Gastrocnemius medialis (tissue), 4 donors: ENCODE measurements around the gene GALNT13. TPM values are rescaled to one million over a fixed set of nuclear protein-coding genes. Genes with fewer than 3 reads are reported as not detected.

Experiments used
- ATAC-seq, 2 donors: fragments of 150-250 bp; one replicate each; pipeline ENCODE4 v1.9.1; 2016
- DNase-seq, 2 donors: peaks; one replicate each; pipeline ENCODE4 v3.0.0-alpha.2; 2019
- H3K27ac ChIP-seq, 4 donors: fragments of 200-600 bp; sonication (generic); 1 replicate in 1 of 4; 2 replicates in 3 of 4; pipeline ENCODE4 v1.5.1; 2016 to 2018; ENCODE audit warnings: mild to moderate bottlenecking in 2 of 4, moderate library complexity in 1 of 4
- H3K27me3 ChIP-seq, 3 donors: fragments of 200-600 bp; sonication (generic) in 2 of 3; 1 replicate in 1 of 3; 2 replicates in 2 of 3; pipeline versions ENCODE4 v1.5.1 to v1.6.0; 2016 to 2019; ENCODE audit warnings: mild to moderate bottlenecking in 1 of 3, moderate library complexity in 1 of 3
- H3K36me3 ChIP-seq, 2 donors: fragments of 200-600 bp; sonication (generic) in 1 of 2; one replicate each; pipeline ENCODE4 v1.5.1; 2017 to 2018
- H3K4me1 ChIP-seq, 2 donors: fragments of 200-600 bp; sonication (generic) in 1 of 2; one replicate each; pipeline ENCODE4 v1.5.1; 2016 to 2017; ENCODE audit warnings: mild to moderate bottlenecking in 2 of 2
- H3K4me3 ChIP-seq, 4 donors: fragments of 200-600 bp; sonication (generic) in 3 of 4; 1 replicate in 1 of 4; 2 replicates in 3 of 4; pipeline ENCODE4 v1.5.1; 2016 to 2019; ENCODE audit warnings: mild to moderate bottlenecking in 2 of 4
- H3K9me3 ChIP-seq, 3 donors: fragments of 200-600 bp; sonication (generic) in 2 of 3; 1 replicate in 1 of 3; 2 replicates in 2 of 3; pipeline ENCODE4 v1.5.1; 2016 to 2019
- POLR2A ChIP-seq, 2 donors: fragments of 450-650 bp; IDR thresholded peaks; one replicate each; pipeline ENCODE4 v1.6.1; 2017; ENCODE audit warnings: antibody characterized with exemption in 2 of 2, mild to moderate bottlenecking in 2 of 2, moderate library complexity in 2 of 2
- in situ Hi-C, 4 donors: fragments of 200-750 bp; cut with MboI; loops; one replicate each; pipeline versions ENCODE4 v1.15.0 to v1.8.0; 2017; ENCODE audit warnings: low sequenced_read_pairs in 4 of 4
- intact Hi-C: fragments of 100-400 bp; cut with DNase I; formaldehyde crosslinking; loops from one replicate; pipeline ENCODE4 v1.15.1; 2023; ENCODE audit warnings: low total_unique reads
- total RNA-seq, 4 donors: library from RNA; depleted of rRNA; stranded (reverse); fragments of >200 nt; gene quantifications; one replicate each; pipeline versions ENCODE4 v1.1.0 to v1.2.3, GENCODE V29; 2016
- TF ChIP-seq, protein P1 (sequence below), 5 experiments: fragments of 450-650 bp in 3 of 5; fragments of 200-600 bp in 2 of 5; sonication (generic) in 2 of 5; IDR thresholded peaks in 4 of 5; conservative IDR thresholded peaks in 1 of 5; 1 replicate in 4 of 5; 2 replicates in 1 of 5; pipeline ENCODE4 v1.5.1; 2016 to 2019; ENCODE audit warnings: antibody characterized with exemption in 5 of 5, mild to moderate bottlenecking in 3 of 5, moderate library complexity in 3 of 5

The GALNT13 gene
- total RNA-seq, 4 donors from 2014 or later: 0.10 TPM; not detected in 3

DNA sequence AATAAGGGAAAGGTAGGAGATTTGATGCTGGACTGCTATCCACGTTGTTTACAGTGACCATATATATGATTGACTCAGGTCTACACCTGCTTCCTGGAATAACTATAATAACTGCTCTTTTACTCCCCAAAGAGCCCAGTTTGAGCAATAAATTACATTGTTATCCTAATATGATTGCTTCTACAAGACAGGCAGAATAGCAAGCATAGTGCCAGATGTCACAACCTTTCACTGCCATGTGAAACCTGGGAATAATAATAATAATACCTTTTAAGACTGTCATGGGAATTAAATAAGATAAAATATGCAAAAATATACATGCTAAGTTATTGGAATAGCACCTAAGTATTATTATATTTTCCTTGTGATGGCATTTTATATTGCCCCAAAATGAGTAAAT lies 298.7 kb downstream of the GALNT13 start:
- no peaks in the 10 kb centered on the region for H3K36me3 ChIP-seq
- no peak for TF ChIP-seq POLR2A (IDR thresholded peaks at IDR 0.05)
- TF ChIP-seq, protein P1, sequence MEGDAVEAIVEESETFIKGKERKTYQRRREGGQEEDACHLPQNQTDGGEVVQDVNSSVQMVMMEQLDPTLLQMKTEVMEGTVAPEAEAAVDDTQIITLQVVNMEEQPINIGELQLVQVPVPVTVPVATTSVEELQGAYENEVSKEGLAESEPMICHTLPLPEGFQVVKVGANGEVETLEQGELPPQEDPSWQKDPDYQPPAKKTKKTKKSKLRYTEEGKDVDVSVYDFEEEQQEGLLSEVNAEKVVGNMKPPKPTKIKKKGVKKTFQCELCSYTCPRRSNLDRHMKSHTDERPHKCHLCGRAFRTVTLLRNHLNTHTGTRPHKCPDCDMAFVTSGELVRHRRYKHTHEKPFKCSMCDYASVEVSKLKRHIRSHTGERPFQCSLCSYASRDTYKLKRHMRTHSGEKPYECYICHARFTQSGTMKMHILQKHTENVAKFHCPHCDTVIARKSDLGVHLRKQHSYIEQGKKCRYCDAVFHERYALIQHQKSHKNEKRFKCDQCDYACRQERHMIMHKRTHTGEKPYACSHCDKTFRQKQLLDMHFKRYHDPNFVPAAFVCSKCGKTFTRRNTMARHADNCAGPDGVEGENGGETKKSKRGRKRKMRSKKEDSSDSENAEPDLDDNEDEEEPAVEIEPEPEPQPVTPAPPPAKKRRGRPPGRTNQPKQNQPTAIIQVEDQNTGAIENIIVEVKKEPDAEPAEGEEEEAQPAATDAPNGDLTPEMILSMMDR (IDR thresholded peaks at IDR 0.05 in 4 of 5, conservative IDR thresholded peaks at IDR 0.05 in 1 of 5): no peak
- no peaks in the 10 kb centered on the region for H3K4me1 ChIP-seq
- in situ Hi-C loops (no loop called here), intact Hi-C loops (no loop called here)
- H3K27me3 ChIP-seq: no peaks in the 10 kb centered on the region
- no peak overlapping the region for H3K27ac ChIP-seq
- DNase-seq (no peak), ATAC-seq (no peak)
- H3K4me3 ChIP-seq: no peak overlapping the region
- no peaks in the 10 kb centered on the region for H3K9me3 ChIP-seq

GRCh38 chr2:154173164-154173563 lies 301.4 kb downstream of the GALNT13 start:
- intact Hi-C loops (no loop called here), in situ Hi-C loops (no loop called here)
- H3K4me3 ChIP-seq: no peak overlapping the region
- H3K36me3 ChIP-seq: no peaks in the 10 kb centered on the region
- DNase-seq: no peak
- no peak for ATAC-seq
- TF ChIP-seq, protein P1 (IDR thresholded peaks at IDR 0.05 in 4 of 5, conservative IDR thresholded peaks at IDR 0.05 in 1 of 5): no peak
- no peak for TF ChIP-seq POLR2A (IDR thresholded peaks at IDR 0.05)
- H3K27me3 ChIP-seq: no peaks in the 10 kb centered on the region
- H3K27ac ChIP-seq: no peak overlapping the region
- H3K9me3 ChIP-seq: no peaks in the 10 kb centered on the region
- no peaks in the 10 kb centered on the region for H3K4me1 ChIP-seq

- in situ Hi-C loops: no loop called here
- ATAC-seq (no peak), DNase-seq (no peak)
- TF ChIP-seq, protein P1 (IDR thresholded peaks at IDR 0.05 in 4 of 5, conservative IDR thresholded peaks at IDR 0.05 in 1 of 5): no peak
- no peak for TF ChIP-seq POLR2A (IDR thresholded peaks at IDR 0.05)
- Histone ChIP-seq H3K4me1 (no peaks in the 10 kb centered on the region), H3K27ac (no peak overlapping the region), H3K4me3 (no peak overlapping the region), H3K36me3 (no peaks in the 10 kb centered on the region), H3K27me3 (no peaks in the 10 kb centered on the region), H3K9me3 (no peaks in the 10 kb centered on the region)
- intact Hi-C loops: no loop called here
Measured at GRCh38 chr2:154173919-154174318, 302.2 kb downstream of the GALNT13 start.

DNA sequence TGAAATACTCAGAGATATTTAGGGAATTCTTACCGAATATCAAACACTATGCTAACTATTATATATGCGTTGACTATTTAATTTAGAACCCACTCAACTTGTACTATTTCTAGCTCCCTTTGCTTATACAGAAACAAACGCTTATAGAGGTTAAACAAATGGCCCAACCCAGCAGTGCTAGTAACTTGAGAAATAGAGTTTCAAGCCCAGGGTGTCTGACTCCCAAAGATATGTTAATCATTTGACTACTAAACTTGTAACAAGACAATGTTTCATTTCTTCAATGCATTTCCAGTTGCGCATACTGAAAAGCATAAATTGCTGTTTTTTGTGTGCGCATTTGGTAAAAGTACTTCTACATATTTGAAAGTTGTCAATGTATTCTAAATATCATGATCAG lies 310.3 kb downstream of the GALNT13 start:
- ATAC-seq (no peak), DNase-seq (no peak)
- in situ Hi-C loops (no loop called here), intact Hi-C loops (no loop called here)
- H3K4me3 ChIP-seq: no peak overlapping the region
- no peaks in the 10 kb centered on the region for H3K9me3 ChIP-seq
- H3K27me3 ChIP-seq: no peaks in the 10 kb centered on the region
- no peak for TF ChIP-seq POLR2A (IDR thresholded peaks at IDR 0.05)
- TF ChIP-seq, protein P1 (IDR thresholded peaks at IDR 0.05 in 4 of 5, conservative IDR thresholded peaks at IDR 0.05 in 1 of 5): no peak
- H3K27ac ChIP-seq: no peak overlapping the region
- H3K36me3 ChIP-seq: no peaks in the 10 kb centered on the region
- no peaks in the 10 kb centered on the region for H3K4me1 ChIP-seq

- Histone ChIP-seq H3K4me3 (no peak overlapping the region), H3K27me3 (no peaks in the 10 kb centered on the region), H3K9me3 (no peaks in the 10 kb centered on the region), H3K27ac (no peak overlapping the region), H3K4me1 (no peaks in the 10 kb centered on the region), H3K36me3 (no peaks in the 10 kb centered on the region)
- in situ Hi-C loops (no loop called here), intact Hi-C loops (no loop called here)
- DNase-seq: no peak
- ATAC-seq: no peak
- TF ChIP-seq, protein P1 (IDR thresholded peaks at IDR 0.05 in 4 of 5, conservative IDR thresholded peaks at IDR 0.05 in 1 of 5): no peak
- no peak for TF ChIP-seq POLR2A (IDR thresholded peaks at IDR 0.05)
Measured at GRCh38 chr2:154187948-154188347, 316.2 kb downstream of the GALNT13 start.
